C4-2B (cell line): ENCODE results near the gene GALM.
"Not testable (repeated sequence)": the region's sequence is repeated elsewhere in the genome, so short reads cannot be mapped to it uniquely, and the experiment has no call there.

Experiments
- H3K27ac ChIP-seq: fragments of 450-650 bp; 2 replicates; pipeline ENCODE4 v1.5.1; 2017
- ZFX ChIP-seq: fragments of 450-650 bp; IDR thresholded peaks from 2 replicates; pipeline ENCODE4 v1.6.1; 2017
- TF ChIP-seq, protein P1 (sequence below): fragments of 450-650 bp; conservative IDR thresholded peaks from 2 replicates; pipeline ENCODE4 v1.5.1; 2017; ENCODE audit warnings: mild to moderate bottlenecking

The GALM gene

DNA sequence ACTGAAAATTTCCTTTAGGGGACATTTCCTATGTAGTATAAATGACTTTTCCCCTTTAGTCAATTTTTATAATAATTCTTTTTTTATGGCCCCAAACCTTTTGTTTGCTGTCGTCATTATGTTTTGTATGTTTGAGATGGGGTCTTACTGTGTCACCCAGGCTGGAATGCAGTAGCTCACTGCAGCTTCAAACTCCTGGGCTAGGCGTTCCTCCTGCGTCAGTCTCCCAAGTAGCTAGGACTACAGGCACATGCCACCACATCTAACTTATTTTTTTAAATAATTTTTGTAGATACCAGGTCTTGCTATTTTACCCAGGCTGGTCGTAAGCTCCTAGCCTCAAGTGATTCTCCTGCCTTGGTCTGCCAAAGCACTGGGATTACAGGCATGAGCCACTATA, 30.8 kb upstream of the GALM start:
- no peak overlapping the region for H3K27ac ChIP-seq
- TF ChIP-seq, protein P1, sequence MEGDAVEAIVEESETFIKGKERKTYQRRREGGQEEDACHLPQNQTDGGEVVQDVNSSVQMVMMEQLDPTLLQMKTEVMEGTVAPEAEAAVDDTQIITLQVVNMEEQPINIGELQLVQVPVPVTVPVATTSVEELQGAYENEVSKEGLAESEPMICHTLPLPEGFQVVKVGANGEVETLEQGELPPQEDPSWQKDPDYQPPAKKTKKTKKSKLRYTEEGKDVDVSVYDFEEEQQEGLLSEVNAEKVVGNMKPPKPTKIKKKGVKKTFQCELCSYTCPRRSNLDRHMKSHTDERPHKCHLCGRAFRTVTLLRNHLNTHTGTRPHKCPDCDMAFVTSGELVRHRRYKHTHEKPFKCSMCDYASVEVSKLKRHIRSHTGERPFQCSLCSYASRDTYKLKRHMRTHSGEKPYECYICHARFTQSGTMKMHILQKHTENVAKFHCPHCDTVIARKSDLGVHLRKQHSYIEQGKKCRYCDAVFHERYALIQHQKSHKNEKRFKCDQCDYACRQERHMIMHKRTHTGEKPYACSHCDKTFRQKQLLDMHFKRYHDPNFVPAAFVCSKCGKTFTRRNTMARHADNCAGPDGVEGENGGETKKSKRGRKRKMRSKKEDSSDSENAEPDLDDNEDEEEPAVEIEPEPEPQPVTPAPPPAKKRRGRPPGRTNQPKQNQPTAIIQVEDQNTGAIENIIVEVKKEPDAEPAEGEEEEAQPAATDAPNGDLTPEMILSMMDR, result no peak
- no peak for TF ChIP-seq ZFX

DNA sequence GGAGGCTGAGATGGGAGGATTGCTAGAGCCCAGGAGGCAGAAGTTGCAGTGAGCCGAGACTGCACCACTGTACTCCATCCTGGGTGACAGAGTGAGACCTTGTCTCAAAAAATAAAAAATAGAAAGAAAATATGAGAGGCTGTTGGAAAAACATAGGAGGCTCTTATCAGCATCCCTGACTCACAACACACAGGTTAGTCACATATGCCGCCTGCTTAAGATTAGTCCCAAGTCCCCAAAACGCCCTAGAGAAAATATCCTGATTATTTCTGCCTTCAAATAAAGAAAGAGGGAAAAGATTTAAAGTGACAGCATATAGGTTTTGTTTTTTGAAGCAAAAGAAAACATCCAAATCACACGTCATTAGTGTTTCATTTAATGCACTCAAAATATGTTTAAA, 29.8 kb upstream of the GALM start:
- H3K27ac ChIP-seq, result no peak overlapping the region
- TF ChIP-seq, protein P1, result no peak
- TF ChIP-seq ZFX, result no peak

DNA sequence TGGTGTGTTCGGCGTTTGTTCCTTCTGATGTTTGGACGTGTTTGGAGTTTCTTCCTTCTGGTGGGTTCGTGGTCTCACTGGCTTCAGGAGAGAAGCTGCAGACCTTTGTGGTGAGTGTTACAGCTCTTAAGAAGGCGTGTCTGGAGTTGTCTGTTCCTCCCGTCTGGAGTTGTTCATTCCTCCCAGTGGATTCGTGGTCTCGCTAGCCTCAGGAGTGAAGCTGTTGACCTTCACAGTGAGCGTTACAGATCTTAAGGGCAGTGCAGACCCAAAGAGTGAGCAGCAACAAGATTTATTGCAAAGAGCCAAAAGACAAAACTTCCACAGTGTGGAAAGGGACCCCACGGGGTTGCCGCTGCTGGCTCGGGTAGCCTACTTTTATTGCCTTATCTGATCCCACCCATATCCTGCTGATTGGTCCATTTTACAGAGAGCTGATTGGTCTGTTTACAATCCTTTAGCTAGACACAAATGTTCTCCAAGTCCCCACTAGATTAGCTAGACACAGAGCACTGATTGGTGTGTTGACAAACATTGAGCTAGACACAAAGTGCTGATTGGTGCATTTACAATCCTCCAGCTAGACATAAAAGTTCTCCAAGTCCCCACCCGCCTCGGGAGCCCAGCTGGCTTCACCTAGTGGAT, 23.4 kb upstream of the GALM start:
- not testable (repeated sequence) for H3K27ac ChIP-seq

- TF ChIP-seq, protein P1, result no peak
- TF ChIP-seq ZFX, result no peak
- H3K27ac ChIP-seq, result no peak overlapping the region
Measured at GRCh38 chr2:38643021-38643671, 22.8 kb upstream of the GALM start.

GRCh38 chr2:38643683-38644511, 22.0 kb upstream of the GALM start:
- not testable (repeated sequence) for H3K27ac ChIP-seq

- no peak overlapping the region for H3K27ac ChIP-seq
- no peak for TF ChIP-seq ZFX
- TF ChIP-seq, protein P1, result no peak
Measured at GRCh38 chr2:38648107-38648761, 17.7 kb upstream of the GALM start.

GRCh38 chr2:38649176-38649728, 16.7 kb upstream of the GALM start:
- H3K27ac ChIP-seq, result no peak overlapping the region
- TF ChIP-seq, protein P1, result no peak
- TF ChIP-seq ZFX, result no peak

GRCh38 chr2:38650012-38650411, 15.9 kb upstream of the GALM start:
- TF ChIP-seq, protein P1, result no peak
- TF ChIP-seq ZFX, result no peak

More at GRCh38 chr2:38650012-38650411, 15.9 kb upstream of the GALM start:
- no peak overlapping the region for H3K27ac ChIP-seq
